NB4 (cell line): ENCODE measurements around the gene DOCK3.
"Not testable (repeated sequence)": the region's sequence is repeated elsewhere in the genome, so short reads cannot be mapped to it uniquely, and the experiment has no call there.

Experiments used
- DNase-seq: peaks from one replicate; pipeline ENCODE4 v3.0.0; 2010; ENCODE audit warnings: low read depth
- H3K4me3 ChIP-seq: one replicate; pipeline ENCODE4 v1.5.1; 2011; ENCODE audit warnings: mild to moderate bottlenecking, low read depth, low read length, moderate library complexity
- MYC ChIP-seq: IDR thresholded peaks from 2 replicates; pipeline ENCODE4 v1.6.1; 2011; ENCODE audit warnings: low read depth, low read length
- POLR2A ChIP-seq: IDR thresholded peaks from 2 replicates; pipeline ENCODE4 v1.6.1; 2011; ENCODE audit warnings: mild to moderate bottlenecking; ENCODE audit not compliant: insufficient read length; ENCODE audit errors: extremely low read depth
- TF ChIP-seq, protein P1 (sequence below): IDR thresholded peaks from 2 replicates; pipeline ENCODE4 v1.6.1; 2011; ENCODE audit warnings: low read depth, low read length
- TF ChIP-seq, protein P2 (sequence below): IDR thresholded peaks from one replicate; pipeline ENCODE4 v1.5.1; 2012; ENCODE audit warnings: low read depth, low read length

Gene DOCK3

GRCh38 chr3:50759015-50759414, 84.3 kb downstream of the DOCK3 start:
- TF ChIP-seq, protein P1, sequence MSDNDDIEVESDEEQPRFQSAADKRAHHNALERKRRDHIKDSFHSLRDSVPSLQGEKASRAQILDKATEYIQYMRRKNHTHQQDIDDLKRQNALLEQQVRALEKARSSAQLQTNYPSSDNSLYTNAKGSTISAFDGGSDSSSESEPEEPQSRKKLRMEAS: no peak
- TF ChIP-seq MYC: no peak
- TF ChIP-seq POLR2A: no peak
- TF ChIP-seq, protein P2, sequence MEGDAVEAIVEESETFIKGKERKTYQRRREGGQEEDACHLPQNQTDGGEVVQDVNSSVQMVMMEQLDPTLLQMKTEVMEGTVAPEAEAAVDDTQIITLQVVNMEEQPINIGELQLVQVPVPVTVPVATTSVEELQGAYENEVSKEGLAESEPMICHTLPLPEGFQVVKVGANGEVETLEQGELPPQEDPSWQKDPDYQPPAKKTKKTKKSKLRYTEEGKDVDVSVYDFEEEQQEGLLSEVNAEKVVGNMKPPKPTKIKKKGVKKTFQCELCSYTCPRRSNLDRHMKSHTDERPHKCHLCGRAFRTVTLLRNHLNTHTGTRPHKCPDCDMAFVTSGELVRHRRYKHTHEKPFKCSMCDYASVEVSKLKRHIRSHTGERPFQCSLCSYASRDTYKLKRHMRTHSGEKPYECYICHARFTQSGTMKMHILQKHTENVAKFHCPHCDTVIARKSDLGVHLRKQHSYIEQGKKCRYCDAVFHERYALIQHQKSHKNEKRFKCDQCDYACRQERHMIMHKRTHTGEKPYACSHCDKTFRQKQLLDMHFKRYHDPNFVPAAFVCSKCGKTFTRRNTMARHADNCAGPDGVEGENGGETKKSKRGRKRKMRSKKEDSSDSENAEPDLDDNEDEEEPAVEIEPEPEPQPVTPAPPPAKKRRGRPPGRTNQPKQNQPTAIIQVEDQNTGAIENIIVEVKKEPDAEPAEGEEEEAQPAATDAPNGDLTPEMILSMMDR: no peak
- no peak overlapping the region for H3K4me3 ChIP-seq
- DNase-seq: no peak

DNA sequence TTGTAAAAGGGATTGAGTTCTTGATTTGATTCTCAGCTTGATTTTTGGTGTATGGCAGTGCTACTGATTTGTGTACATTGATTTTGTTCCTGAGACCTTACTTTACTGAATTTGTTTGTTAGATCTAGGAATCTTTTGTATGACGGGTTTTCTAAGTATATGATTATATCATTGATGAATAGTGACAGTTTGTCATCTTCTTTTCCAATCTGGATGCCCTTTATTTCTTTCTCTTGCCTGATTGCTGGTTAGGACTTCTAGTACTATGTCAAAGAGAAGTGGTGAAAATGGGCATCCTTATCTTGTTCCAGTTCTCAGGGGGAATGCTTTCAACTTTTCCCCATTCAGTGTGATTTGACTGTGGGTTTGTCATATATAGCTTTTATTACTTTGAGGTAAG, 103.0 kb downstream of the DOCK3 start:
- DNase-seq: no peak
- TF ChIP-seq, protein P2: no peak
- no peak for TF ChIP-seq MYC
- no peak for TF ChIP-seq POLR2A
- TF ChIP-seq, protein P1: no peak
- H3K4me3 ChIP-seq: no peak overlapping the region

GRCh38 chr3:50781766-50782165, 107.0 kb downstream of the DOCK3 start:
- not testable (repeated sequence) for H3K4me3 ChIP-seq, DNase-seq

DNA sequence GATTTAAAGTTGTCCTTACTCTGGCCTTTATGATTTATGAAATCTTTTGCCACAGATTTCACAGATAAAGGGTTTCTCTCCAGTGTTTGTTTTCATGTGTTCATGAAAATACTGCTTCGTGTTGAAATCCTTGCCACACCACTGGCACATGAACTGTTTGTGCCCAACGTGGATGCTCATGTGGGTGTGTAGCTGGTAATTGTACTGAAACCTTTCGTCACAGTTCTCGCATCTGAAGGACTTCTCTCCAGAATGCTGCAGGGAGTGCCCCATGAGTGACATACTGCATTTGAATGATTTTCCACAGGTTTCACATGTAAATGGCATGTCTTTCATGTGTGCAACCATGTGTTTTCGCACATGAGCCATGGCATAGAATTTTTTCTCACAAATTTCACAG, 111.9 kb downstream of the DOCK3 start:
- DNase-seq: no peak
- TF ChIP-seq MYC: no peak
- TF ChIP-seq, protein P1: no peak
- H3K4me3 ChIP-seq: no peak overlapping the region

- DNase-seq, H3K4me3 ChIP-seq: not testable (repeated sequence)
Measured at GRCh38 chr3:50790894-50791293, 116.2 kb downstream of the DOCK3 start.

DNA sequence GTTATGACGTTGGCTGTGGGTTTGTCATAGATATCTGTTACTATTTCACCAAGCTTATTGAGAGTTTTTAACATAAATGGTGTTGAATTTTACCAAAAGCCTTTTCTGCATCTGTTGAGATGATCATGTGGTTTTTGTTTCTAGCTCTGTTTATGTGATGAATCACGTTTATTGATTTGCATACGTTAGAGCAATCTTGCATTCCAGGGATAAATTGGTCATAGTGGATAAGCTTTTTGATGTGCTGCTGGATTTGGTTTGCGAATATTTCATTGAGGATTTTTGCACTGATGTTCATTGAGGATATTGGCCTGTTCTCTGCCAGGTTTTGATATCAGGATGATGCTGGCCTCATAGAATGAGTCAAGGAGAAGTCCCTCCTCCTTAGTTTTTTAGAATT, 117.8 kb downstream of the DOCK3 start:
- no peak for DNase-seq
- no peak overlapping the region for H3K4me3 ChIP-seq
- TF ChIP-seq, protein P2: no peak
- no peak for TF ChIP-seq MYC
- no peak for TF ChIP-seq POLR2A
- TF ChIP-seq, protein P1: no peak

GRCh38 chr3:50803805-50804204, 129.1 kb downstream of the DOCK3 start:
- DNase-seq: not testable (repeated sequence)

GRCh38 chr3:50804376-50804775, 129.6 kb downstream of the DOCK3 start:
- DNase-seq, H3K4me3 ChIP-seq: not testable (repeated sequence)

More at GRCh38 chr3:50803805-50804204, 129.1 kb downstream of the DOCK3 start:
- H3K4me3 ChIP-seq: not testable (repeated sequence)

GRCh38 chr3:50805321-50805720, 130.6 kb downstream of the DOCK3 start:
- no peak overlapping the region for H3K4me3 ChIP-seq
- TF ChIP-seq POLR2A: no peak
- no peak for TF ChIP-seq MYC
- TF ChIP-seq, protein P1: no peak
- TF ChIP-seq, protein P2: no peak
- DNase-seq: no peak
